Hepatocyte (in vitro differentiated cells): ENCODE data around the gene GRID1. TPM values are rescaled to one million over a fixed set of nuclear protein-coding genes. Genes with fewer than 3 reads are reported as not detected.

Experiments used
- DNase-seq: peaks from one replicate; pipeline ENCODE4 v3.0.0-alpha.2; 2016; ENCODE audit warnings: low spot score
- H2AFZ ChIP-seq: fragments of 200-600 bp; sonication (generic); 2 replicates; pipeline ENCODE4 v1.6.0; 2016; ENCODE audit warnings: antibody characterized with exemption, mild to moderate bottlenecking
- H3K27ac ChIP-seq: fragments of 200-600 bp; sonication (generic); 2 replicates; pipeline ENCODE4 v1.5.1; 2016; ENCODE audit warnings: mild to moderate bottlenecking
- H3K27me3 ChIP-seq: fragments of 200-600 bp; sonication (generic); 2 replicates; pipeline ENCODE4 v1.6.1; 2016
- H3K36me3 ChIP-seq: fragments of 200-600 bp; sonication (generic); replicated peaks from 2 replicates; pipeline ENCODE4 v1.5.1; 2016; ENCODE audit warnings: low read depth; ENCODE audit not compliant: insufficient read depth
- H3K4me1 ChIP-seq: fragments of 200-600 bp; sonication (generic); 2 replicates; pipeline ENCODE4 v1.5.1; 2016; ENCODE audit warnings: mild to moderate bottlenecking, moderate library complexity; ENCODE audit not compliant: insufficient read depth
- H3K4me2 ChIP-seq: fragments of 200-600 bp; sonication (generic); 2 replicates; pipeline ENCODE4 v1.6.0; 2016
- H3K4me3 ChIP-seq: fragments of 200-600 bp; sonication (generic); 2 replicates; pipeline ENCODE4 v1.5.1; 2016; ENCODE audit warnings: mild to moderate bottlenecking
- H3K79me2 ChIP-seq: fragments of 200-600 bp; sonication (generic); 2 replicates; pipeline ENCODE4 v1.6.0; 2017; ENCODE audit warnings: mild to moderate bottlenecking
- H3K9me2 ChIP-seq: fragments of 200-600 bp; sonication (generic); replicated peaks from 2 replicates; pipeline ENCODE4 v1.6.0; 2017; ENCODE audit warnings: mild to moderate bottlenecking; ENCODE audit not compliant: insufficient read depth
- H3K9me3 ChIP-seq: fragments of 200-600 bp; sonication (generic); 2 replicates; pipeline ENCODE4 v1.5.1; 2016; ENCODE audit warnings: low read depth, mild to moderate bottlenecking
- H4K20me1 ChIP-seq: fragments of 200-600 bp; sonication (generic); 2 replicates; pipeline ENCODE4 v1.6.0; 2016; ENCODE audit warnings: mild to moderate bottlenecking; ENCODE audit not compliant: insufficient read depth, poor library complexity, severe bottlenecking
- EZH2 ChIP-seq: fragments of 200-600 bp; sonication (generic); IDR thresholded peaks from 2 replicates; pipeline ENCODE4 v1.6.1; 2016; ENCODE audit warnings: antibody characterized with exemption, mild to moderate bottlenecking, borderline replicate concordance
- EZH2phosphoT487 ChIP-seq: fragments of 200-600 bp; sonication (generic); IDR thresholded peaks from one replicate; pipeline ENCODE4 v1.6.1; 2018; ENCODE audit warnings: antibody characterized with exemption, mild to moderate bottlenecking, low read depth, moderate library complexity; ENCODE audit not compliant: unreplicated experiment, severe bottlenecking
- WGBS: methylation state at CpG from one replicate; pipeline ENCODE4 v1.1.6; 2016; ENCODE audit warnings: low lambda C conversion rate; ENCODE audit errors: missing lambda C conversion rate; 5-methylcytosine and 5-hydroxymethylcytosine counted together
- polyA plus RNA-seq: library from polyadenylated mRNA; unstranded; fragments of >200 nt; fragmentation: Nextera tagmentation; extraction: Ambion mirVana; gene quantifications from 2 replicates; pipeline ENCODE4 v1.2.1, GENCODE V29; 2016
- total RNA-seq: library from RNA; depleted of rRNA; stranded (reverse); fragments of >200 nt; gene quantifications from 2 replicates; pipeline ENCODE4 v1.2.3, GENCODE V29; 2014
- TF ChIP-seq, protein P1 (sequence below): fragments of 200-600 bp; sonication (generic); IDR thresholded peaks from 2 replicates; pipeline ENCODE4 v1.5.1; 2016; ENCODE audit warnings: antibody characterized with exemption, mild to moderate bottlenecking; ENCODE audit not compliant: poor library complexity

The GRID1 gene
- total and polyA plus RNA-seq, 2 experiments from 2014 or later, result 0.07 to 0.37 TPM

- H4K20me1 ChIP-seq, result no peaks in the 10 kb centered on the region
- no peaks in the 10 kb centered on the region for H3K36me3 ChIP-seq
- no peak for TF ChIP-seq EZH2phosphoT487
- TF ChIP-seq, protein P1, sequence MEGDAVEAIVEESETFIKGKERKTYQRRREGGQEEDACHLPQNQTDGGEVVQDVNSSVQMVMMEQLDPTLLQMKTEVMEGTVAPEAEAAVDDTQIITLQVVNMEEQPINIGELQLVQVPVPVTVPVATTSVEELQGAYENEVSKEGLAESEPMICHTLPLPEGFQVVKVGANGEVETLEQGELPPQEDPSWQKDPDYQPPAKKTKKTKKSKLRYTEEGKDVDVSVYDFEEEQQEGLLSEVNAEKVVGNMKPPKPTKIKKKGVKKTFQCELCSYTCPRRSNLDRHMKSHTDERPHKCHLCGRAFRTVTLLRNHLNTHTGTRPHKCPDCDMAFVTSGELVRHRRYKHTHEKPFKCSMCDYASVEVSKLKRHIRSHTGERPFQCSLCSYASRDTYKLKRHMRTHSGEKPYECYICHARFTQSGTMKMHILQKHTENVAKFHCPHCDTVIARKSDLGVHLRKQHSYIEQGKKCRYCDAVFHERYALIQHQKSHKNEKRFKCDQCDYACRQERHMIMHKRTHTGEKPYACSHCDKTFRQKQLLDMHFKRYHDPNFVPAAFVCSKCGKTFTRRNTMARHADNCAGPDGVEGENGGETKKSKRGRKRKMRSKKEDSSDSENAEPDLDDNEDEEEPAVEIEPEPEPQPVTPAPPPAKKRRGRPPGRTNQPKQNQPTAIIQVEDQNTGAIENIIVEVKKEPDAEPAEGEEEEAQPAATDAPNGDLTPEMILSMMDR, result no peak
- no peak for TF ChIP-seq EZH2
- no peaks in the 10 kb centered on the region for H3K4me1 ChIP-seq
- no peaks in the 10 kb centered on the region for H3K9me2 ChIP-seq
- no peaks in the 10 kb centered on the region for H3K27me3 ChIP-seq
- H3K9me3 ChIP-seq, result no peaks in the 10 kb centered on the region
- H2AFZ ChIP-seq, result no peak overlapping the region
- H3K27ac ChIP-seq, result no peak overlapping the region
- H3K4me2 ChIP-seq, result no peak overlapping the region
- 69% methylated on average over 3 of the region's 3 CpGs for WGBS
- no peaks in the 10 kb centered on the region for H3K79me2 ChIP-seq
- no peak for DNase-seq
- no peak overlapping the region for H3K4me3 ChIP-seq
Measured at GRCh38 chr10:86090807-86091206, 275.8 kb downstream of the GRID1 start.

DNA sequence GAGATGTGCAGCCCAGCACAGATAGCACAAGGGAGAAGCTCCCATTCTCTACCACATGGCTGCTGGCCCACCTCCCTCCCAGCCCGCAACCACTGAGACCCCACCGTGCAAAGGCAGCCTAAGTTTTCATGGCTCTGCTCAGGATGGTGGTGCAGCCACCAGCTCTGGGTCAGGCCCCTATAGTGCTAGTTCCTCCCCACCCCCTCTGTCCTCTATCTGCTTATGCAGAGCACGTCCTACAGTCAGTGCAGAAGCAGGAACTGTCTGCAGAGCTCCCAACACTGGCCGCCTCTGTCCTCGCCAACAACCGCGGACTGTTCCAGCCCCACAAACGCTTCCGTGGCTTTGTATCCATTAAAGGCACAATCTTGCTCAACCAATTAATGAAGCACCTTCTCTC is 278.9 kb downstream of the GRID1 start:
- H3K27me3 ChIP-seq, result no peaks in the 10 kb centered on the region
- 80% methylated on average over 9 of the region's 9 CpGs for WGBS
- no peaks in the 10 kb centered on the region for H4K20me1 ChIP-seq
- H3K4me1 ChIP-seq, result no peaks in the 10 kb centered on the region
- TF ChIP-seq EZH2 (no peak), EZH2phosphoT487 (no peak)
- TF ChIP-seq, protein P1, result no peak
- H3K4me3 ChIP-seq, result no peak overlapping the region
- H2AFZ ChIP-seq, result no peak overlapping the region
- no peaks in the 10 kb centered on the region for H3K9me3 ChIP-seq
- no peaks in the 10 kb centered on the region for H3K36me3 ChIP-seq
- no peak overlapping the region for H3K27ac ChIP-seq
- H3K79me2 ChIP-seq, result no peaks in the 10 kb centered on the region
- DNase-seq, result no peak
- no peak overlapping the region for H3K4me2 ChIP-seq
- H3K9me2 ChIP-seq, result no peaks in the 10 kb centered on the region

GRCh38 chr10:86086418-86086817 is 280.2 kb downstream of the GRID1 start:
- Histone ChIP-seq H3K4me3 (no peak overlapping the region), H2AFZ (no peak overlapping the region), H3K27ac (no peak overlapping the region), H3K27me3 (no peaks in the 10 kb centered on the region), H4K20me1 (no peaks in the 10 kb centered on the region), H3K4me1 (no peaks in the 10 kb centered on the region), H3K4me2 (no peak overlapping the region), H3K79me2 (no peaks in the 10 kb centered on the region), H3K36me3 (no peaks in the 10 kb centered on the region), H3K9me3 (no peaks in the 10 kb centered on the region), H3K9me2 (no peaks in the 10 kb centered on the region)
- no peak for TF ChIP-seq EZH2phosphoT487
- TF ChIP-seq EZH2, result no peak
- TF ChIP-seq, protein P1, result no peak
- 98% methylated on average over 4 of the region's 4 CpGs for WGBS
- DNase-seq, result no peak

DNA sequence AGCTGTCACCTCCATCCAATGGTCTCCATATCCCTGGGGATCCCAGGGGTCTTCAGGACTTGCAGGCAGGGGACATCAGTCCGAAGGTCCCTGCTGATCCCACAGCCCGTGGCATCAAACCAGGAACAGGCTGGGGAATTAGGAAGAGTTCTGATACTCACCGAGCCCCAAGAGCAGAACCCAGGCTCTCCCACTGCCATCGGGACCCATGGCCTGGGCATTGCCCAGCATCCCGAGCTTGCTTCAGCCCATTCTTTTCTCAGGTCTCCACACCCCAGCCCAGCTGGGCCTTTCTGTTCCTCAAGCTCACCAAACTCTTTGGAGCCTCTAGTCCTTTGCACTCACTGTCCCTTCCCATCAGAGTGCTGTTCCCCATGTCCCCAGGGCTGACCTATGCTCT is 280.9 kb downstream of the GRID1 start:
- TF ChIP-seq EZH2 (no peak), EZH2phosphoT487 (no peak)
- TF ChIP-seq, protein P1, result no peak
- no peaks in the 10 kb centered on the region for H3K4me1 ChIP-seq
- no peak overlapping the region for H3K4me2 ChIP-seq
- H3K9me3 ChIP-seq, result no peaks in the 10 kb centered on the region
- H3K36me3 ChIP-seq, result no peaks in the 10 kb centered on the region
- H3K79me2 ChIP-seq, result no peaks in the 10 kb centered on the region
- no peak for DNase-seq
- H3K27ac ChIP-seq, result no peak overlapping the region
- H3K27me3 ChIP-seq, result no peaks in the 10 kb centered on the region
- no peaks in the 10 kb centered on the region for H4K20me1 ChIP-seq
- 93% methylated on average over 5 of the region's 5 CpGs for WGBS
- no peak overlapping the region for H3K4me3 ChIP-seq
- H3K9me2 ChIP-seq, result no peaks in the 10 kb centered on the region
- H2AFZ ChIP-seq, result no peak overlapping the region
